SJSA1 (cell line): ENCODE measurements around the gene CHKB. TPM values are rescaled to one million over a fixed set of nuclear protein-coding genes. Genes with fewer than 3 reads are reported as not detected.
A peak's percentile ranks its signal among the peaks of the same experiment; 100 is the strongest.
"Not testable (repeated sequence)": the region's sequence is repeated elsewhere in the genome, so short reads cannot be mapped to it uniquely, and the experiment has no call there.

Experiments used
- DNase-seq, 2 experiments: peaks; one replicate each; pipeline ENCODE4 v3.0.0-alpha.2; 2015 to 2020; ENCODE audit warnings: low spot score in 2 of 2, low read depth in 1 of 2
- H3K27ac ChIP-seq: fragments of 250-450 bp; sonication (Bioruptor Pico); 2 replicates; pipeline ENCODE4 v1.5.1; 2020; ENCODE audit warnings: mild to moderate bottlenecking, moderate library complexity
- H3K27me3 ChIP-seq: fragments of 250-450 bp; sonication (Bioruptor Pico); replicated peaks from 2 replicates; pipeline ENCODE4 v1.5.1; 2020; ENCODE audit warnings: mild to moderate bottlenecking, moderate library complexity
- H3K36me3 ChIP-seq: fragments of 250-450 bp; sonication (Bioruptor Pico); 2 replicates; pipeline ENCODE4 v1.5.1; 2020; ENCODE audit warnings: mild to moderate bottlenecking
- H3K4me1 ChIP-seq: fragments of 250-450 bp; sonication (Bioruptor Pico); replicated peaks from 2 replicates; pipeline ENCODE4 v1.6.1; 2021; ENCODE audit warnings: mild to moderate bottlenecking
- H3K4me3 ChIP-seq: fragments of 250-450 bp; sonication (Bioruptor Pico); 2 replicates; pipeline ENCODE4 v1.5.1; 2020; ENCODE audit warnings: mild to moderate bottlenecking
- H3K9me3 ChIP-seq: fragments of 250-450 bp; sonication (Bioruptor Pico); replicated peaks from 2 replicates; pipeline ENCODE4 v1.5.1; 2020; ENCODE audit warnings: mild to moderate bottlenecking
- total RNA-seq: library from RNA; depleted of rRNA; stranded (reverse); fragments of >200 nt; shearing (Covaris generic); gene quantifications from 2 replicates; pipeline ENCODE4 v1.2.3, GENCODE V29; 2014

The CHKB gene
- total RNA-seq, 1 experiment from 2014 or later = 26.5 TPM

DNA sequence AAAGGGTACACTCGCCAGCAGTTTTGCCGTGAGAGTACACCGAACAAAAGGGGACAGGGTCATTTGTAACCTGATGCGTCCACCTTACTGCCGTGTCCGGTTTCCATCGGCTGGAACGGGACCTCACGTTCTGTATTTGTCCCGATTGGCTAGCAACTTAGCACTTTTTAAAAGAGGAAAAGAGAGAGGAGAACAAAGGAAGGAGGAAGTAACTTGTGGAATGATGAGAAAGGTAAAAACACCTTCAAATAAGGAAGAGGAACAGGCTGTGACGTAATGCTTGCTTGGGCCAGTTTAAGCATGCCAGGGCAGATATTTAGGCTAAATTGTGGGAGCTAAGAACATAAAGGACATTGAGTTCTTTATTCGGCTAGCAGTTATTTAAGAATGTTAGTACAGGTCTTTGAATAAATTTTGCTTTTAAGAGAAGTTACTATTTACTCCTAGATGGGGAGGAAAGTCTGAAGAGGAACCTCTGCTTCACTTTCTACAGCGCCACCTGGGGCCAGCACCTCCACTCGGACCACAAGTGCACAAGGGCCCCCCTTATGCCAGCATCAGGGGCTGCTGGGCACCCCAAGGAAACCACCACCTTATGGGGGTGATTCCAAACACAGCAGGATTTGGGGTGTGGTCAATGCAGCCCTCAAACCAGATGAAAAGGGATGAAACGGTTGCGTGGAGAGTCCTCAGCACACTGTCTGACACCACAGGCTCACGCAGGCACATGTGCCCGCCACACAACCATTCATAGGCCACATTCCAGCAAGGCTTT is 39.5 kb upstream of the CHKB start:
- H3K36me3 ChIP-seq = peaks cover 6% of the 10 kb centered on the region; the same call in 1 of the 2 replicates
- no peak overlapping the region for H3K4me3 ChIP-seq
- peaks cover 19% of the 10 kb centered on the region for H3K4me1 ChIP-seq
- DNase-seq = no peak
- H3K27ac ChIP-seq = no peak overlapping the region
- H3K9me3 ChIP-seq = peaks cover 5% of the 10 kb centered on the region
- H3K27me3 ChIP-seq = peaks cover 30% of the 10 kb centered on the region

GRCh38 chr22:50621356-50621880 is 38.8 kb upstream of the CHKB start:
- Histone ChIP-seq H3K4me3 (no peak overlapping the region), H3K27me3 (peaks cover 30% of the 10 kb centered on the region), H3K9me3 (peaks cover 4% of the 10 kb centered on the region; the same call in 1 of the 2 replicates), H3K36me3 (peaks cover 6% of the 10 kb centered on the region; the same call in 1 of the 2 replicates), H3K4me1 (peaks cover 15% of the 10 kb centered on the region), H3K27ac (no peak overlapping the region)
- no peak for DNase-seq

GRCh38 chr22:50620593-50621355 is 38.1 kb upstream of the CHKB start:
- Histone ChIP-seq H3K27ac (no peak overlapping the region), H3K27me3 (peaks cover 30% of the 10 kb centered on the region), H3K9me3 (peaks cover 4% of the 10 kb centered on the region; the same call in 1 of the 2 replicates), H3K4me1 (peaks cover 15% of the 10 kb centered on the region), H3K4me3 (no peak overlapping the region), H3K36me3 (peaks cover 2% of the 10 kb centered on the region; the same call in 1 of the 2 replicates)
- peak in 1 of 2 experiments; percentile 79 for DNase-seq

- not testable (repeated sequence) for H3K9me3 ChIP-seq, H3K36me3 ChIP-seq, H3K4me1 ChIP-seq, H3K27ac ChIP-seq, DNase-seq, H3K4me3 ChIP-seq
- H3K27me3 ChIP-seq = peaks cover 41% of the 10 kb centered on the region
Observed at GRCh38 chr22:50614296-50614695, 31.6 kb upstream of the CHKB start.

GRCh38 chr22:50613291-50613981 is 30.8 kb upstream of the CHKB start:
- no peak overlapping the region for H3K27ac ChIP-seq
- no peak overlapping the region for H3K4me3 ChIP-seq
- H3K9me3 ChIP-seq = no peaks in the 10 kb centered on the region
- H3K36me3 ChIP-seq = no peaks in the 10 kb centered on the region
- H3K27me3 ChIP-seq = peaks cover 44% of the 10 kb centered on the region
- H3K4me1 ChIP-seq = no peaks in the 10 kb centered on the region
- DNase-seq = no peak

DNA sequence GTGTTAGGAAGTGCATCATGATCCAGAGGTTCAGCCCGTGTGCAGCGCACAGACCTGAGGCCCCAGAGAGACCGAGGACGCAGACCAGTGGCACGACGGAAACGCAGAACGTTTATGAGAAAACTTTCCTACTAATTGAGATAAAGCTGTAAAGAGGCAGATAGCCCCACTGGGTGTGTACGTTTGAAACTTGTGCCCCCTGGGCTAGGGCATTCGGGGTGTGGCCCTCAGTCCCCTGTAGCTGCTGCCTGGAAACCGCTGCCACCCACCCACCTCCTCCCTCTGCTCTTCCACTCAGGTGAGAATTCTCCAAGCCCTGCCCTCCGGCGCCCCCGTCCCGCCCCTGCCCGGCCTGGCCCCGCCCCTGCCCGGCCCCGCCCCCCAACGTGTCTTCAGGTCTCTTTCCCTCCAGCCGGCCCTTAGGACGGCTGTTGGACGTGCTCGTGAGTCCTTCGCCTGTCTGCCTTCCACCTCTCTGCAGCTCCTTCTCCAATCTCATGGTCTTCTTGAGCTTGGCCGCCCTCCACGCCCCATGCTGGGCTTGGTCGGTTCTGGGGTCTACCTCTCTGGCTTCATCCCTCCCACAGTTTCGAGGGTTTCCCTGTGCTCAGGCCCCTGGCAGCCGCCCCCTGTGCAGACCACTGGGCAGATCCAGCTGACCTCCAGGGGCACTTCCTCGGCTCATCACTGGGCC is 30.0 kb upstream of the CHKB start:
- Histone ChIP-seq H3K27me3 (peaks cover 48% of the 10 kb centered on the region), H3K27ac (no peak overlapping the region), H3K4me1 (no peaks in the 10 kb centered on the region), H3K36me3 (no peaks in the 10 kb centered on the region), H3K4me3 (no peak overlapping the region), H3K9me3 (no peaks in the 10 kb centered on the region)
- no peak for DNase-seq

- Histone ChIP-seq H3K4me1 (no peaks in the 10 kb centered on the region), H3K4me3 (no peak overlapping the region), H3K36me3 (no peaks in the 10 kb centered on the region), H3K27me3 (peaks cover 53% of the 10 kb centered on the region), H3K9me3 (no peaks in the 10 kb centered on the region), H3K27ac (no peak overlapping the region)
- no peak for DNase-seq
Observed at GRCh38 chr22:50612168-50612527, 29.5 kb upstream of the CHKB start.

GRCh38 chr22:50611341-50612060 is 28.9 kb upstream of the CHKB start:
- no peaks in the 10 kb centered on the region for H3K9me3 ChIP-seq
- H3K4me1 ChIP-seq = no peaks in the 10 kb centered on the region
- peaks cover 58% of the 10 kb centered on the region for H3K27me3 ChIP-seq
- no peak overlapping the region for H3K4me3 ChIP-seq
- H3K36me3 ChIP-seq = no peaks in the 10 kb centered on the region
- no peak for DNase-seq
- no peak overlapping the region for H3K27ac ChIP-seq

GRCh38 chr22:50610581-50610980 is 27.9 kb upstream of the CHKB start:
- H3K27me3 ChIP-seq = peaks cover 63% of the 10 kb centered on the region
- no peak overlapping the region for H3K4me3 ChIP-seq

GRCh38 chr22:50610041-50610451 is 27.4 kb upstream of the CHKB start:
- Histone ChIP-seq H3K9me3 (no peaks in the 10 kb centered on the region), H3K4me3 (no peak overlapping the region), H3K36me3 (no peaks in the 10 kb centered on the region), H3K27ac (no peak overlapping the region), H3K27me3 (peaks cover 61% of the 10 kb centered on the region), H3K4me1 (no peaks in the 10 kb centered on the region)
- DNase-seq = peak in 1 of 2 experiments; percentile 42

More at GRCh38 chr22:50610581-50610980, 27.9 kb upstream of the CHKB start:
- Histone ChIP-seq H3K9me3 (no peaks in the 10 kb centered on the region), H3K4me1 (no peaks in the 10 kb centered on the region), H3K27ac (no peak overlapping the region), H3K36me3 (no peaks in the 10 kb centered on the region)
- no peak for DNase-seq

DNA sequence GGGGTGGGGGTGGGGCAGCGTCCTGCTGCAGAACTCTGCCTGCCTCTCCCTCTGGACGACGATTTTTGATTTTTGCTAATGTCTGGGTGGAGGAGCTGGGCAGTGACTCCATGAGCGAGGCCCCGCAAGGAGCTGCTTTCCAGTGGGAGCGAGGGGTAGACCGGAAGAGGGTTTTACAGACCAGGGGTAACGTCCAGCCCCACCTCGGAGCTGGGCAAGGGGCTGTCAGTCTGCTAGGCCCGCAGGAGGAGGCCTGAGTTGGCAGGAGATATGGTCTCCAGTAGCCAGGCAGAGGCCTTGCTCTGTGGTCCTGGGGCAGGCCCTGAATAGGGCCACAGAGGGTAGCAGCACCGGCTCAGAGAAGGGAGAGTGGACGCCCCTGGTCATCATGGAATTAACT is 26.9 kb upstream of the CHKB start:
- DNase-seq = no peak
- no peaks in the 10 kb centered on the region for H3K4me1 ChIP-seq
- H3K4me3 ChIP-seq = no peak overlapping the region
- H3K27ac ChIP-seq = no peak overlapping the region
- no peaks in the 10 kb centered on the region for H3K36me3 ChIP-seq
- H3K27me3 ChIP-seq = peaks cover 60% of the 10 kb centered on the region
- no peaks in the 10 kb centered on the region for H3K9me3 ChIP-seq

DNA sequence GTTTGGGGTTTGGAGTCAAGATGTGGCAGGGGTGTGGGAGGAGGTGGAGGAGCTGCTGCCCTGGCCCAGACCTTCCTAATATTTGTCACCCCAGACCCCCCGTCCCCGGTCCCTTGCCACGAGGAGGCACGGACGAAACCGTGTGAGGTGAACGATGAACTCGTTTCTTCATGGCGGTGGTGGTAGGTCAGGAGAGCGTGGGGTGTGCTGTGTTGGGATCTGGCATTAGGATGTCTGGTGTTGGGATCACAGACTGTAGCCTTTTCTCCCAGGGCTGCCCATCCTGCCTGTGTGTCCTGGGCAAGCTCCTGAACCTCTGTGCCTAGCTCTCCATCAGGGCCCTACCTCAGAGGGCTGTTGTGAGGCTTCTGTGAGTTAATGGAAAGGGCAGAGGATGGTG is 26.3 kb upstream of the CHKB start:
- peaks cover 60% of the 10 kb centered on the region for H3K27me3 ChIP-seq
- no peak overlapping the region for H3K4me3 ChIP-seq
- H3K9me3 ChIP-seq = no peaks in the 10 kb centered on the region
- H3K36me3 ChIP-seq = no peaks in the 10 kb centered on the region
- no peak for DNase-seq
- no peaks in the 10 kb centered on the region for H3K4me1 ChIP-seq
- no peak overlapping the region for H3K27ac ChIP-seq
